ENCODE data around the gene ODAD3.

- no peak for TF ChIP-seq EZH2 (IDR thresholded peaks at IDR 0.05; ENCODE audit: insufficient read depth, poor library complexity, severe bottlenecking)
- TF ChIP-seq EZH2phosphoT487 (IDR thresholded peaks at IDR 0.05; ENCODE audit: insufficient read depth, low read depth) = no peak
Observed at GRCh38 chr19:11463391-11463790, 28.5 kb upstream of the ODAD3 start.
